ENCODE measurements around the gene VEPH1. TPM values are rescaled to one million over a fixed set of nuclear protein-coding genes. Genes with fewer than 3 reads are reported as not detected.

Gene VEPH1
- total and polyA plus RNA-seq, 9 of the 15 experiments (the other 6 are each of a cell fraction or from before 2014, with no cell fraction given) = 4.5 to 15.6 (median 5.8) TPM

DNA sequence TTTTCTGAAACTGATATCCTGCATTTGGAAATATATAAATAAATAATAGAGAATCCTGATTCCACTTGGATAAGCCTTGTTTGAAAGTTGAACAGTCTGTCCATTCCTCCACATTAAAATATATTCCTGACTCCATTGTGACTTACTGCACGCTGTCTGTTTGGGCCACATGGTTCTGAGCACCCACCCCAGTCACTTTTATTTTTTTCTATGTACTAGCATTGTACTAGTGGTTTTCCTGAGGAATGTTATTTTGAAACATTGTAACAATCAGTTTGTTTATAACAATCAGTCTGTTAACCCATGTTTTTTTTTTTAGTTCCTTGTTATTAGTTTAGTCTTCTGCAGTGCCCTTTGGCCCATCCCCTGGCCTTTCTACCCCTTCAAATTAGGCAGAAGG, 255.8 kb downstream of the VEPH1 start (continued):
- TF ChIP-seq ID3 (CRISPR knock-in tag; IDR thresholded peaks at IDR 0.05) (no peak), ID3 (tag; IDR thresholded peaks at IDR 0.05) (no peak), E2F3 (CRISPR knock-in tag; IDR thresholded peaks at IDR 0.05) (no peak), RBM14 (IDR thresholded peaks at IDR 0.05; ENCODE audit: borderline replicate concordance, insufficient read depth, low read depth, low read length) (no peak), CREB3L1 (IDR thresholded peaks at IDR 0.05; ENCODE audit: borderline replicate concordance, low read depth) (no peak), NUFIP1 (IDR thresholded peaks at IDR 0.05; ENCODE audit: partially characterized antibody) (no peak)
- TF ChIP-seq, protein P1, sequence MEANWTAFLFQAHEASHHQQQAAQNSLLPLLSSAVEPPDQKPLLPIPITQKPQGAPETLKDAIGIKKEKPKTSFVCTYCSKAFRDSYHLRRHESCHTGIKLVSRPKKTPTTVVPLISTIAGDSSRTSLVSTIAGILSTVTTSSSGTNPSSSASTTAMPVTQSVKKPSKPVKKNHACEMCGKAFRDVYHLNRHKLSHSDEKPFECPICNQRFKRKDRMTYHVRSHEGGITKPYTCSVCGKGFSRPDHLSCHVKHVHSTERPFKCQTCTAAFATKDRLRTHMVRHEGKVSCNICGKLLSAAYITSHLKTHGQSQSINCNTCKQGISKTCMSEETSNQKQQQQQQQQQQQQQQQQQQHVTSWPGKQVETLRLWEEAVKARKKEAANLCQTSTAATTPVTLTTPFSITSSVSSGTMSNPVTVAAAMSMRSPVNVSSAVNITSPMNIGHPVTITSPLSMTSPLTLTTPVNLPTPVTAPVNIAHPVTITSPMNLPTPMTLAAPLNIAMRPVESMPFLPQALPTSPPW (CRISPR knock-in tag; IDR thresholded peaks at IDR 0.05) = no peak

- H3K79me2 ChIP-seq (ENCODE audit: control insufficient read depth, insufficient read depth, low read length) = no peaks in the 10 kb centered on the region
- H3K9me1 ChIP-seq (ENCODE audit: control insufficient read depth, insufficient read depth, low read length) = no peaks in the 10 kb centered on the region
- no peaks in the 10 kb centered on the region for H4K20me1 ChIP-seq (replicated peaks; ENCODE audit: control insufficient read depth, insufficient read depth, low read length)
- H3K4me3 ChIP-seq = no peak overlapping the region
- in situ Hi-C loops (cut with MboI) = no loop called here
- no peak for ATAC-seq
- DNase-seq (ENCODE audit: extremely low read depth in 1 of 4, low spot score in 3 of 4) = no peak
- peaks cover 0 to 3% of the 10 kb centered on the region in 2 experiments; a peak in 2 of 5 replicates for H3K4me1 ChIP-seq (replicated peaks in 1 of 2; ENCODE audit: control insufficient read depth in 2 of 2, insufficient read depth in 2 of 2, low read length in 2 of 2)
- WGBS (ENCODE audit: insufficient coverage, low coverage, missing lambda C conversion rate) = 6% methylated on average over 1 of the region's 1 CpG
- POLR2A ChIA-PET = no interaction called here
- no peaks in the 10 kb centered on the region for H3K27me3 ChIP-seq (ENCODE audit: control insufficient read depth in 2 of 2, insufficient read depth in 2 of 2, low read length in 2 of 2)
- no peaks in the 10 kb centered on the region for H3K36me3 ChIP-seq (ENCODE audit: control insufficient read depth, insufficient read depth, low read length)
- FAIRE-seq = no peak
- no peak overlapping the region for H2AFZ ChIP-seq (ENCODE audit: low read depth, low read length)
- no peak overlapping the region for H3K27ac ChIP-seq (ENCODE audit: extremely low read depth, low read depth, low read length)
- H3K4me2 ChIP-seq (ENCODE audit: insufficient read depth, low read length) = no peak overlapping the region
- no peak overlapping the region for H3K9ac ChIP-seq (ENCODE audit: insufficient read depth in 1 of 2, low read depth in 2 of 2, low read length in 2 of 2)
- intact Hi-C loops (cut with micrococcal nuclease) = no loop called here
- BruUV-seq (replicated peaks) = no TSS peak
- H3K9me3 ChIP-seq (replicated peaks; ENCODE audit: control insufficient read depth, insufficient read depth, low read depth, low read length) = no peaks in the 10 kb centered on the region
- CTCF ChIA-PET (ENCODE audit: low intra/inter-chr PET ratio) = interaction anchor here (0.6 kb wide), 1 partner anchor 38 kb away, joined by 3 read pairs; no protein-coding TSS in a partner anchor
- TF ChIP-seq RERE (CRISPR knock-in tag; IDR thresholded peaks at IDR 0.05; ENCODE audit: borderline replicate concordance) (no peak), ZSCAN32 (CRISPR knock-in tag; IDR thresholded peaks at IDR 0.05) (no peak)
These were observed 260.4 kb downstream of the VEPH1 start for GRCh38 chr3:157242836-157243235.
